GM19240 (cell line): ENCODE data around the gene BRD4.
"Not testable (repeated sequence)": the region's sequence is repeated elsewhere in the genome, so short reads cannot be mapped to it uniquely, and the experiment has no call there.

Source experiments
- DNase-seq: peaks from one replicate; pipeline ENCODE4 v3.0.0; 2011; ENCODE audit warnings: low spot score; ENCODE audit not compliant: insufficient read length

The BRD4 gene

GRCh38 chr19:15363048-15363447 lies 30.7 kb upstream of the BRD4 start:
- not testable (repeated sequence) for DNase-seq

DNA sequence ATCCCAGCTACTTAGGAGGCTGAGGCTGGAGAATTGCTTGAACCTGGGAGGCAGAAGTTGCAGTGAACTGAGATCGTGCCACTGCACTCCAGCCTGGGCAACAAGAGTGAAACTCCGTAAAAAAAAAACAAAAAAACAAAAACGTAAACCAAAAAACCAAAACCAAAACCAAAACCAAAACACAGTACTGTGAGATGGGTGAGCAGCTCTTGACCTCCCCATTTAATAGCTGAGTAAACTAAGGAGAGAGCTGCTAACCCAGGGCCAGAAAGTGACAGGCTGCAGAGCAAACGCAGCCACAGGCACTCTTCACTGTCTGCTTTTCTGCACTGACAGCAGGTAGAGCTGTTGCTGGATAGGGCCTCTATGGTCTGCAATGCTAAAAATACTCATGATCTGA lies 27.7 kb upstream of the BRD4 start:
- DNase-seq, result not testable (repeated sequence)

DNA sequence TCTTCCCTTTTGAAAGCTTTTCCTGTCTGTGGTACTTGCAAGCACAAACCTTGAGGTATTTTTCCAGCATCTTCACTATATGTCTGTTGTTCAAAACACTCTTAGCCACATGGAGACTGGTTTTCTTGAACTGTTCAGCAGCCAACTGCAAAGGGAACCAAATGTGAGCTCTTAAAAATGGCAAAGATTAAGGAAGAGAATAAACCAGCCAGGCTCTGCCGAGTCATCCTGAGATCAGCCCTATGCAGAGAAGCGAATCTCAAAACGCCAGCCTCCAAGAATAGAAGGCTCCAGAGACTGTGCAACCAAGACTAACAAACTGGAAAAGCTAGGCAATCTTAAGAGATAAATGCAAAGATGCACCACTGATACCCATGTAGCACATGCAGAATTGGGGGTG lies 26.6 kb upstream of the BRD4 start:
- DNase-seq, result no peak

- no peak for DNase-seq
Measured at GRCh38 chr19:15357906-15358305, 25.6 kb upstream of the BRD4 start.

DNA sequence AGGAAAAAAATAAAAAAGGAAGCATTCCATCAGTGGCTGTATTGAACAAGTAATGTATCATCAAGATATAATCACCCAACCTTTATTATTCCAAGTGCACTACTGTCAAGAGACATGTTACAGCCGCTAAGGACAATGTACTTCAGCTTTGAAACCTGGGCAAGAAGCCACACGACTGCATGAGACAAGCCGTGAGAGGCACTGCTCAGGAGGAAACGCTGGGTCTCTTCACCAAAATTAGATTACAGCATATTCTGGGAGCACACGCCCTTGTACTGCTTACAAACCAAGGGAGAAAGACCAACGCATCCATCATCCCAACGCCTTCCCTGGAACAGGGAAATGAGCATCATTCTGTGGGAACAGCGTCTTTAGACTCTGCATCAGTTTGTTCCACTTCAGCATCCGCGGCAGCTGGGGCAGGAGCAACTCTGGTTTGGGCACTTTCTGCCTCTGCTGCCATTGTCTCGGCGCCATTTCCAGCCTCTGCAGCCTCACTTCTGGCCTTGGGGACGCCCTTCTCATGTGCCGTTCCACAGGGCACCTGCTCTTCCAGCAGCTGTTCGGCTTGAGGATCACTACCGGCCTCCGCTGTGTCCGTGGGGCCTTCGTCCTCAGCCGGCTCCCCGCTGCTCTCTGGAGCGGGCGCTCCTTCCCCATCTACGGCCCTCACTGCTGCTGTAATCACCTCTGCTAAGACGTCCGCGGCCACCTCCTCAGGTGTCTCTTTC lies 22.4 kb upstream of the BRD4 start:
- DNase-seq, result no peak

DNA sequence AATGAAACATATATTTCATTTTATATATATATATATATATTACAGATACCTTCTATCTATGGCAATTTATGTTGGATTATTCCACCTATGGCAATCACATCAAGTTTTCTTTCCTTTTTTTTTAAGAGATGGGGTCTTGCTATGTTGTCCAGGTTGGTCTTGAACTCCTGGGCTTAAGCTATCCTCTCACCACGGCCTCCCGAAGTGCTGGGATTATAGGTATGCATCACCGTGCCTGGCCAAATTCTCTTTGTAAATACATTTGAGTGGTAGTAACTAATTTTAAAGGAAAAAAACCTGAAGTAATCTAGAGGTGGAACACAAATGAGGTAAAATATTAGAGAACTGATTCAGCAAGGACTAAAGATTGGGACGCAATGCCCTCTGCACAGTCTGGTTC lies 21.6 kb upstream of the BRD4 start:
- no peak for DNase-seq

- DNase-seq, result not testable (repeated sequence)
Measured at GRCh38 chr19:15352535-15352934, 20.2 kb upstream of the BRD4 start.

DNA sequence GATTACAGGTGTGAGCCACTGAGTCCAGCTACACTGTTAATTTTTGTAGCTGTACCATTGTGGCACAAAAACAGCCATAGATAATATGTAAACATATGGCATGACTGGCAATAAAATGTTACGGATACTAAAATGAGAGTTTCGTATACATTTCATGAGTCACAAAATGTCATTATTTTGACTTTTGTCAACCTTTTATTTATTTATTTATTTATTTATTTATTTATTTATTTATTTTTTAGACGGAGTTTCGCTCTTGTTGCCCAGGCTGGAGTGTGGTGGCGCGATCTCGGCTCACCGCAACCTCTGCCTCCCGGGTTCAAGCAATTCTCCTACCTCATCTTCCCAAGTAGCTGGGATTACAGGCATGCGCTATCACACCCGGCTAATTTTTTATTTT lies 9.0 kb upstream of the BRD4 start:
- not testable (repeated sequence) for DNase-seq

DNA sequence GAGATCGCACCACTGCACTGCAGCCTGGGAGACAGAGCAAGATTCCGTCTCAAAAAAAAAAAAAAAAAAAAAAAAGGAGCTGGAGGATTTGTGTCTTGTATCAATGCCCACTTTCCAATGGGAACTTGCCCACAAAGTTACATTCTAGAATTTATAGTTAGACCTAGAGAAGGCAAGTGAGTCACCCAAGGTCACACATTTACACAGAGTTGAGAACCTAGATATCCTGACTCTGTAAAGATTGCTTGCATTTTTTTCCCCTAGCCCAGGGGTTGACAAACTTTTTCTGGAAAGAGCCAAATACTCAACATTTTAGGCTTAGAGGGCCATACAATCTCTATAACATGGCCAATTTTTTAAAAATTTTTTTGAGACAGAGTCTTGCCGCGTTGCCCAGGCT lies 7.7 kb upstream of the BRD4 start:
- DNase-seq, result no peak

GRCh38 chr19:15337202-15337601 lies 4.9 kb upstream of the BRD4 start:
- DNase-seq, result no peak

GRCh38 chr19:15335992-15336391 lies 3.7 kb upstream of the BRD4 start:
- not testable (repeated sequence) for DNase-seq

- DNase-seq, result peak; percentile 60
Measured at GRCh38 chr19:15331419-15332310, 674 bp downstream of the BRD4 start.

GRCh38 chr19:15330801-15331418 lies 1.4 kb downstream of the BRD4 start:
- no peak for DNase-seq

DNA sequence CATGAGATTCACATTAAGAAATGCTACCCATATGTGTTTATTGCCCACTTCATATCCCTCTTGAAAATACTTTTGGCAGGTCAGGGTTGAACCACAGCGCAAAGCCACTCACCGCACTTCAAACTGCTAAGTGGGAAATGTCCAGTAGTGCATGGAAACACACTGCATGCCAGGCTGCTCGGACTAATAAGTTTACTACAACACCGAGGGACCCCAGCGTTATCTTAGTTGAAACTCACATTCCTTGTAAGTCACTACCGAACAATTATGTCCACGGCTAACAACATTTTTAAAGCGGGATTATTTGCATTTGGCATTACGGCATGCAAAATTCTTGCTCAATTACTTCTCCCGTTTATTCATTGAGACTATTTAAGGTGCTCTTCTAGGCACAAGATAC lies 4.0 kb downstream of the BRD4 start:
- DNase-seq, result no peak

GRCh38 chr19:15324791-15325519 lies 7.4 kb downstream of the BRD4 start:
- no peak for DNase-seq

- DNase-seq, result no peak
Measured at GRCh38 chr19:15323496-15324235, 8.7 kb downstream of the BRD4 start.

- DNase-seq, result no peak
Measured at GRCh38 chr19:15321739-15322138, 10.6 kb downstream of the BRD4 start.

DNA sequence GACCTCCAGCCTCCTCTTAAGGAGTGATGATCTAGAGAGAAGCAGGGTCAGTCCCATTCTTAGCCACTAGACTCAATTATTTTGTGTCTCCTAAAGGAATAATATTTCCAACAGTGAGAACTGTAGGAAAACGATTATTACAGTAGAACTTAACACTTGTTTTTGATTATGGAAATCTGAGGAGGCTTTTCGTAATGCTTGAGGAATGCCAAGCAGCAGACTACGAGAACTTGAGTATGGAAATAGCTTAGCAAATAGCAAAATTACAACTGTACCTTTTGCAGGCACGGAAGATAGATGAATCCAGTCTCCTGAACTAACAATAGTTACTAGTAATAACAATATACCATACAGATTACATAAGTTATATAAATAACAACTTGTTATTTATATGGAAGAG lies 12.2 kb downstream of the BRD4 start:
- no peak for DNase-seq

DNA sequence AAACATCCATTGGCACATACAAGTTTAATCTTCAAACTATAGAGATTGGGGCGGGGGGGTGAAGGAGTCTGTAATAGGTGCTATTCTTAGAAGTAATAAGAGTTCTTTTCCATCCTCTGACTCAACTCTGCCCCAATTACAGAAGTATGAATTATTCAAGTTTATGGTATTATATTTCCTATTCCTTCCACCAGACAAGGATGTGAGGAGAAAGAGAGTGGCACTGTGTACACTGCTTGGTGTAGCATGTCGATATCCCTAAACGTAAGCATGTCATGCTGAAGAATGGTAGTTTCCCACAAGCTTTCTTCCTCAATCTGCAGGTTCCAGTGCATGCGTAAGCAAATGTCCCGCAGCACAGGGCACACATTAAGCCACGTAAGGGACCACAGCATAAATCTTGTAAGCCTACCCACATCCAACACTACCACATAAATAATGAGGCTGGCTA lies 14.1 kb downstream of the BRD4 start:
- no peak for DNase-seq

DNA sequence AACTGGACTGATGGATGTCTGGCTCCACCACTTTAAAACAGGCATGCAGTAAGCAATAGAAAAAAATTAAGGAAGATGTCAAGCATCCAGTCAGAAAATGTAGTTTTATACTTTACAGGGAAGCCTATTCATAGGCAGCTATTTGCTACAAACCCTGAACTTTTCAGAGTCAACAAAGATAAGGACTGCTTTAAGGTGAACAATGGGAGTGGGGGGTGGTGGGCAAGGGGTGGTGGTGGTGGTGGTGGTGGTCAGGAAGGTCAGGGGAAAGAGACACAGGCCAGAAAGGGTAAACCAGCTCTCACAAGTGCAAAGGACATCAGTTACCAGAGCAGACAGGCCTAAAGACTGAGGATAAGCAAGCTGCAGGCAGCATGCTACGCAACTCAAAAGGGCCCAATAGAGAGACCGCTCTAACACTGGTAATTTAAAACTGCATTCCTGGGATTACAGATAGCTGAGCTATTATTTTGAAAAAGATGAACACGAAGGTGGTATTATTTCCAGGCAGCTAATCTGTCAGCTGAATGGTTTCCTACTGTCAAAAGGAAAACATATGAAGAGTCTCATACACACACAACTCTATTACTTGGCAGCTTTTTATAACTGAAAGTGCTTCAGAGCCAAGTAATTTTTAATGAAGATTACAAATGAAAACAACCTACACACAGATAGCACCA lies 14.8 kb downstream of the BRD4 start:
- no peak for DNase-seq
